GM12875 (cell line): ENCODE measurements around the gene IFT43.
A peak's percentile ranks its signal among the peaks of the same experiment; 100 is the strongest.

Experiments
- H3K4me3 ChIP-seq: one replicate; pipeline ENCODE4 v1.5.1; 2011; ENCODE audit warnings: low read depth, low read length, control low read depth
- CTCF ChIP-seq: IDR thresholded peaks from 2 replicates; pipeline ENCODE4 v1.5.1; 2011; ENCODE audit warnings: low read depth, mild to moderate bottlenecking, control low read depth, inconsistent platforms, low read length, moderate library complexity, borderline replicate concordance; ENCODE audit not compliant: insufficient read depth

Gene IFT43

GRCh38 chr14:75986439-75986765, 839 bp downstream of the IFT43 start:
- H3K4me3 ChIP-seq = peak overlapping the region; percentile 94
- TF ChIP-seq CTCF = no peak

GRCh38 chr14:75987201-75987970, 1.8 kb downstream of the IFT43 start:
- no peak for TF ChIP-seq CTCF
- H3K4me3 ChIP-seq = no peak overlapping the region

GRCh38 chr14:75989134-75989533, 3.6 kb downstream of the IFT43 start:
- no peak for TF ChIP-seq CTCF

GRCh38 chr14:75990297-75990696, 4.7 kb downstream of the IFT43 start:
- no peak overlapping the region for H3K4me3 ChIP-seq
- no peak for TF ChIP-seq CTCF

More at GRCh38 chr14:75989134-75989533, 3.6 kb downstream of the IFT43 start:
- no peak overlapping the region for H3K4me3 ChIP-seq

- H3K4me3 ChIP-seq = no peak overlapping the region
- no peak for TF ChIP-seq CTCF
These were observed 6.2 kb downstream of the IFT43 start for GRCh38 chr14:75991753-75992152.

GRCh38 chr14:75993567-75994041, 8.0 kb downstream of the IFT43 start:
- H3K4me3 ChIP-seq = no peak overlapping the region
- no peak for TF ChIP-seq CTCF

- no peak overlapping the region for H3K4me3 ChIP-seq
- TF ChIP-seq CTCF = no peak
These were observed 9.9 kb downstream of the IFT43 start for GRCh38 chr14:75995372-75996041.
